ENCODE measurements around the gene GIMAP2.
"Not testable (repeated sequence)": the region's sequence is repeated elsewhere in the genome, so short reads cannot be mapped to it uniquely, and the experiment has no call there.

Gene GIMAP2

GRCh38 chr7:150675714-150676113, 9.8 kb upstream of the GIMAP2 start:
- Histone ChIP-seq H3K9me3 (peaks cover 9% of the 10 kb centered on the region; the same call in 1 of the 2 replicates), H3K4me1 (peaks cover 17% of the 10 kb centered on the region), H3K4me2 (peak overlapping the region; percentile 63; the same call in 1 of the 2 replicates), H4K20me1 (no peaks in the 10 kb centered on the region), H3K27me3 (no peaks in the 10 kb centered on the region), H3K36me3 (no peaks in the 10 kb centered on the region), H3K27ac (no peak overlapping the region), H3K4me3 (no peak overlapping the region), H3K9ac (no peak overlapping the region)
- no peak for TF ChIP-seq Cebpa-rat (IDR thresholded peaks at IDR 0.05)

GRCh38 chr7:150676276-150676675, 9.2 kb upstream of the GIMAP2 start:
- H3K36me3 ChIP-seq, H3K9ac ChIP-seq, H3K27ac ChIP-seq, H3K9me3 ChIP-seq, H3K27me3 ChIP-seq, H3K4me3 ChIP-seq, H4K20me1 ChIP-seq: not testable (repeated sequence)
- H3K4me1 ChIP-seq, result peaks cover 17% of the 10 kb centered on the region
- peak overlapping the region; percentile 63 for H3K4me2 ChIP-seq

GRCh38 chr7:150676854-150677253, 8.7 kb upstream of the GIMAP2 start:
- not testable (repeated sequence) for H3K4me3 ChIP-seq, H3K27me3 ChIP-seq, H3K9me3 ChIP-seq, H3K36me3 ChIP-seq, H4K20me1 ChIP-seq, H3K9ac ChIP-seq, H3K27ac ChIP-seq
- Histone ChIP-seq H3K4me1 (peaks cover 17% of the 10 kb centered on the region), H3K4me2 (peak overlapping the region; percentile 63)

GRCh38 chr7:150678601-150679000, 6.9 kb upstream of the GIMAP2 start:
- peaks cover 22% of the 10 kb centered on the region for H3K4me1 ChIP-seq
- not testable (repeated sequence) for H3K4me3 ChIP-seq, H3K27me3 ChIP-seq, H3K4me2 ChIP-seq, H3K36me3 ChIP-seq, H3K27ac ChIP-seq, H4K20me1 ChIP-seq, H3K9ac ChIP-seq
- peaks cover 16% of the 10 kb centered on the region for H3K9me3 ChIP-seq

GRCh38 chr7:150680364-150680763, 5.1 kb upstream of the GIMAP2 start:
- not testable (repeated sequence) for H3K9ac ChIP-seq, H3K27ac ChIP-seq, H3K4me2 ChIP-seq, H4K20me1 ChIP-seq, H3K27me3 ChIP-seq, H3K36me3 ChIP-seq, H3K4me3 ChIP-seq
- H3K9me3 ChIP-seq, result peaks cover 12% of the 10 kb centered on the region
- peaks cover 38% of the 10 kb centered on the region for H3K4me1 ChIP-seq

GRCh38 chr7:150686030-150686631, 625 bp downstream of the GIMAP2 start:
- H3K4me1 ChIP-seq, result peaks cover 33% of the 10 kb centered on the region
- H3K4me2 ChIP-seq, result peak overlapping the region; percentile 97
- H3K9ac ChIP-seq, result peak overlapping the region; percentile 83
- no peak for TF ChIP-seq Cebpa-rat (IDR thresholded peaks at IDR 0.05)
- H3K4me3 ChIP-seq, result peak overlapping the region; percentile 70
- peaks cover 35% of the 10 kb centered on the region for H3K9me3 ChIP-seq
- H3K27me3 ChIP-seq, result no peaks in the 10 kb centered on the region
- no peaks in the 10 kb centered on the region for H4K20me1 ChIP-seq
- H3K27ac ChIP-seq, result peak overlapping the region; percentile 88
- peaks cover 38% of the 10 kb centered on the region for H3K36me3 ChIP-seq

GRCh38 chr7:150688630-150689029, 3.1 kb downstream of the GIMAP2 start:
- peaks cover 50% of the 10 kb centered on the region for H3K9me3 ChIP-seq
- no peak overlapping the region for H3K4me3 ChIP-seq
- TF ChIP-seq Cebpa-rat (IDR thresholded peaks at IDR 0.05), result no peak
- H3K4me1 ChIP-seq, result peaks cover 28% of the 10 kb centered on the region
- H3K27ac ChIP-seq, result no peak overlapping the region
- no peak overlapping the region for H3K9ac ChIP-seq
- H4K20me1 ChIP-seq, result no peaks in the 10 kb centered on the region
- no peak overlapping the region for H3K4me2 ChIP-seq
- H3K27me3 ChIP-seq, result no peaks in the 10 kb centered on the region
- H3K36me3 ChIP-seq, result peaks cover 58% of the 10 kb centered on the region

GRCh38 chr7:150695654-150696053, 10.1 kb downstream of the GIMAP2 start:
- Histone ChIP-seq H3K4me1 (no peaks in the 10 kb centered on the region), H3K9ac (no peak overlapping the region), H3K27me3 (no peaks in the 10 kb centered on the region), H3K4me3 (no peak overlapping the region), H3K4me2 (no peak overlapping the region), H3K9me3 (peaks cover 69% of the 10 kb centered on the region), H3K27ac (no peak overlapping the region), H3K36me3 (peaks cover 25% of the 10 kb centered on the region), H4K20me1 (no peaks in the 10 kb centered on the region)
- TF ChIP-seq Cebpa-rat (IDR thresholded peaks at IDR 0.05), result no peak

- Histone ChIP-seq H3K4me3 (no peak overlapping the region), H3K9ac (no peak overlapping the region), H3K4me1 (no peaks in the 10 kb centered on the region), H4K20me1 (no peaks in the 10 kb centered on the region), H3K27ac (no peak overlapping the region), H3K9me3 (peaks cover 58% of the 10 kb centered on the region), H3K36me3 (no peaks in the 10 kb centered on the region), H3K4me2 (no peak overlapping the region), H3K27me3 (no peaks in the 10 kb centered on the region)
- TF ChIP-seq Cebpa-rat (IDR thresholded peaks at IDR 0.05), result no peak
Measured at GRCh38 chr7:150703209-150703608, 17.7 kb downstream of the GIMAP2 start.

- H3K36me3 ChIP-seq, result no peaks in the 10 kb centered on the region; the same call in 1 of the 2 replicates
- H3K27me3 ChIP-seq, result no peaks in the 10 kb centered on the region
- H3K27ac ChIP-seq, result no peak overlapping the region
- no peak overlapping the region for H3K4me2 ChIP-seq
- no peaks in the 10 kb centered on the region for H4K20me1 ChIP-seq
- no peak for TF ChIP-seq Cebpa-rat (IDR thresholded peaks at IDR 0.05)
- no peak overlapping the region for H3K4me3 ChIP-seq
- peaks cover 15% of the 10 kb centered on the region for H3K4me1 ChIP-seq
- H3K9ac ChIP-seq, result no peak overlapping the region
- H3K9me3 ChIP-seq, result peaks cover 19% of the 10 kb centered on the region
Measured at GRCh38 chr7:150715293-150715692, 29.8 kb downstream of the GIMAP2 start.

GRCh38 chr7:150715738-150716137, 30.2 kb downstream of the GIMAP2 start:
- Histone ChIP-seq H3K36me3 (no peaks in the 10 kb centered on the region; the same call in 1 of the 2 replicates), H4K20me1 (no peaks in the 10 kb centered on the region), H3K9me3 (peaks cover 19% of the 10 kb centered on the region), H3K4me1 (peaks cover 15% of the 10 kb centered on the region), H3K27ac (no peak overlapping the region), H3K27me3 (no peaks in the 10 kb centered on the region), H3K4me3 (no peak overlapping the region), H3K9ac (no peak overlapping the region), H3K4me2 (peak overlapping the region; percentile 85)
- TF ChIP-seq Cebpa-rat (IDR thresholded peaks at IDR 0.05), result no peak
